HL-60 (cell line): ENCODE results near the gene SYTL3.

ENCODE experiments used
- CTCF ChIP-seq: IDR thresholded peaks from one replicate; pipeline ENCODE4 v1.5.1; 2011; ENCODE audit warnings: low read length, control low read depth, inconsistent platforms; ENCODE audit not compliant: insufficient read depth
- REST ChIP-seq: IDR thresholded peaks from 2 replicates; pipeline ENCODE4 v1.6.1; 2012; ENCODE audit warnings: low read depth; ENCODE audit not compliant: insufficient replicate concordance

DNA sequence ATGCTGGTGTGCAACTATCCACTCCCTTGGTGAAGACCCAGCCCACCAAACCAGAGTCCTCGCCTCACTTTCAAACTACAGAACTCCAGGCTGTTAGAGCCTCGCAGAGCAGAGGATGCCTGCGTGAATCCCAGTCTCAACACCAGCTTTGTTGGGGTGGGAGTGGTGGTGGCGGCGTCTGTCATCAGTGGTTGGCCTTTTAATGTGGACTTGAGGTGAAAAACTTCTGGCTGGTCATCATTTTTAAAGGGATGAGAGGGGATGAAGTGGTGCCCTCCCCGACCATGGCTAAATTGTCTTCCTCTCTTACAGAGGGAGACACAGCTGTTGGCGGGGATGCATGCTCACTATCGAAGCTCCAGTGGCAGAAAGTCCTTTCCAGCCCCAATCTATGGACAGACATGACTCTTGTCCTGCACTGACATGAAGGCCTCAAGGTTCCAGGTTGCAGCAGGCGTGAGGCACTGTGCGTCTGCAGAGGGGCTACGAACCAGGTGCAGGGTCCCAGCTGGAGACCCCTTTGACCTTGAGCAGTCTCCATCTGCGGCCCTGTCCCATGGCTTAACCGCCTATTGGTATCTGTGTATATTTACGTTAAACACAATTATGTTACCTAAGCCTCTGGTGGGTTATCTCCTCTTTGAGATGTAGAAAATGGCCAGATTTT lies 114.5 kb downstream of the SYTL3 start:
- TF ChIP-seq CTCF, result no peak
- TF ChIP-seq REST, result no peak
